GM19468 (cell line): ENCODE results near the gene NPPB.

Experiments
- ATAC-seq: cut with Tn5 transposase; IDR thresholded peaks from one replicate; pipeline ENCODE4 v1.9.1; 2021; ENCODE audit warnings: mild to moderate bottlenecking, moderate library complexity, moderate number of reproducible peaks; ENCODE audit not compliant: unreplicated experiment; ENCODE audit errors: extremely low read depth

Gene NPPB

DNA sequence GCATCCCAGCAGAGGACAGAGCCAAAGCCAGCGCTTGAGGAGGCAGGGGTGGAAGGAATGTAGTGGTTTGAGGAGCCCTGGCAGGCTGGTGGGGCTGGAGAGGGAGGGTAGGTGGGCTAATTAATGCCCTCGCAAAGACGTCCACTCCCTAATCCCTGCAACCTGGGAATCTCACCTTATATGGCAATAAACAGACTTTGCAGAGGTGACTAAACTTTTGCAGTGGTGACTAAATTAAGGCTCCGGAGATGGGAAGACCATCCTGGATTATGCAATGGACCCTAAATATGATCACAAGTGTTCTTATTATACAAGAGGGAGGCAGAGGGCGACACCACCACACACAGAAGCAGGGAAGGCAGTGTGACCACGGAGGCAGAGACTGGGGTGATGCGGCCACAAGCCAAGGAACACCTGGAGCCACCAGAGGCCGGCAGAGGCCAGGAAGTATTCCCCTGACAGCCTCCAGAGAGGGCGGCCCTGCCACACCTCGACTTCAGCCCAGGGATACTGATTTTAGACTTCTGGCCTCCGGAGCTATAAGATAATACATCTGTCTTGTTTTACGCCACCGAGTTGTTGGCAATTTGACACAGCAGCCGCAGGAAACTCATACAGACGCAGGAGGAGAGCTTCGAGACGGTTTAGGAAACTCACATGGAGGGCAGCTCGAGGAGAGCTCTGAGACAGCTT, 23.1 kb upstream of the NPPB start:
- no peak for ATAC-seq

DNA sequence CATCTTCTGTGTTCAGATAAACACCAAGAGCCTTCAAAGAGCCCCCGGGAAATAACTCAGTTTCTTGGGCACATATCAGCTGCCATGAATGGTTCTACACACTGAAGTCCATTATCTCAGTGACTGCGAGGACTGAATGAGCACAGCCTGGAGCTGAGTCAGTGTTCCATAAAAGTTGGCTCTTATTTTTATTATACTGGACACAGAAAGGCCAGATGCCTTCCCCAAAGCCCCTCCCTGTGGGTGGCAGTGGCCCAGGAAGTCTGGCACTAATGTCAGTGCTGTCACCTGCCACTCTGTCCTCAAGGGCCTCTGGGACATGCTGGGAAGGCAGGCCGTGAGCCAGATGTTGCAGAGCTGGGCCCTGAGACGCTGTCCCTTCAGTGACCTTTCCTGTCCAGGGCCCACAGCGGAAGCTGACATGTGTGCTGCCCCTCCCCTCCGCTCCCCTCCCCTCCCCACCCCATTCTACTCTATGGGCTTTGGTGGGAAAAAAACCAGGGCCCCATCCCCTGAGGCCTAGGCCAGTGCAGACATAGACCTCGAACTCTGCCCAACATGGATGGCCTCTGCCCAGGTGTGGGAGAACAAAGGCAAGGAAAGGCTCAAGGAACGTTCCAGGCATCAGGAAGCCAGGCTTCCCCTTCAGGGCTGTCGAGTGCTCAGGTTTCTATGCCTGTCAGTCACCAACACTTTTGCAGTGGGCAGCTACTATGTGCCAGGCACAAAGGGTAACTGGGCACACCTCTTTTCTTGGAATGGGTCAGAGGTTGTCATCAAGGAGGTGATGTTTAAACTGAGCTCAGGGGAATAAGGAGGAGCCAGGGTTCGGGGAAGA, 22.4 kb upstream of the NPPB start:
- no peak for ATAC-seq

DNA sequence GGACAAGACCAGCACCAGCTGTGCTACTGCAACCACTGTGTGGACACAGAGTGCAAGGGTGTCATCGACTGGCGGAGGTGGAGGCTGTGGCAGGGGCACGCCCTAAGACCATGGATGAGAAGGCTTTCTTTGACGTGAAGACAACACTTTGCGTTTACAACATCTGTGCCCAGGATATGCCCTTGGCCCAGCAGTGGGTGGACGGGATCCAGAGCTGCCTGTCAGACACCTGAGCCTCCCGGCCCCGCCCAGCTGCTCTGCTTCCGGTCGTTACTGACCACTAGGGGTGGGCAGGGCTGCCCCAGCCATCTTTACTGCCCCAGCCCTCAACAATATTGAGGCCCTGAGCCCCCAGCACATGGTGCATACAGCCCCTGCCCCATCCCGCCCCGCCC, 21.4 kb upstream of the NPPB start:
- no peak for ATAC-seq

DNA sequence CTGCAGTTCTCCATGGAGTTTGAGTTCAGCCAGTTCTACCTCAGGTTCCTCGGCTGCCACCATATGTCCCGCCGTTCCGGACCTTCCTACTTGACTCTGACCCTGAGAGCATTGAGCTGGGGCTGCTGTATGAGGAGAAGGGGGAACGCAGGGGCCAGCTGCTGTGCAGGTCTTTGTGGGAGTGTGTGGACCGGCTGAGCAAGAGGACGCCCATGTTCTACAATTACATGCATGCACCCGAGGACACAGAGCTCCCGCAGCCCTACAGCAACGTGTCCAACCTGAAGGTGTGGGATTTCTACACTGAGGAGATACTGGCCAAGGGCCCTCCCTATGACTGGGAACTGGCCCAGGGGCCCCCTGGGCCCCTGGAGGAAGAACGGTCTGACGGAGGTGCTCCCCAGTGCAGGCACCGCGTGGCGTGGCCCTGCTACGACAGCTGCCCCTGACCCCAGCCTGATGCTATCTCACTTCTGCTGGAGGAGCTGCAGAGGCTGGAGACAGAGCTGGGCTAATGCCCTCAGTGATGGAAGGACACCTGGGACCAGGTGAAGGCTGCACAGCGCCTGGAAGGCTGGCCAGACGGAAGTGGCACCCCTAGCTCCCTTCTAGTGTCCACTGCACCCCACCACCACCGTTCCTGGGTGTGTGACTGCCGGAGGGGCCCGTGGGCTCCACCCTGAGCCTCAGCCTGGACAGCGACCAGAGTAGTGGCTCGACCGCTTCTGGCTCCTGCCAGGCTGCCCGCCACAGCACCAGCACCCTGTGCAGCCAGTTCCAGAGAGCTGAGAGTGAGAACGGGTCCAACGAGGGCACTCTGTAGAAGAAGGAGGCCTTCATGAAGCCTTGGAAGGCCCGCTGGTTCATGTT, 20.8 kb upstream of the NPPB start:
- no peak for ATAC-seq

DNA sequence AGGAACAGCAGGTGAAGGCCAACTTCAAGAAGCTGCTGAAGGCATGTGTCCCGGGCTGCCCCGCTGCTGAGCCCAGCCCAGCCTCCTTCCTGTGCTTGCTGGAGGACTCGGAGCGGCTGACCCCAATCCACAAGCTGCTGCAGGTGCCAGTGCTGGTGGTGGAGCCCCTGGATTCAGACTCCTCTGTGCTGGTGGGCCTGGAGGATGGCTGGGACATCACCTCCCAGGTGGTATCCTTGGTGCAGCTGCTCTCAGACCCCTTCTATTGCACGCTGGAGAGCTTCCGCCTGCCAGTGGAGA, 20.1 kb upstream of the NPPB start:
- ATAC-seq = no peak

DNA sequence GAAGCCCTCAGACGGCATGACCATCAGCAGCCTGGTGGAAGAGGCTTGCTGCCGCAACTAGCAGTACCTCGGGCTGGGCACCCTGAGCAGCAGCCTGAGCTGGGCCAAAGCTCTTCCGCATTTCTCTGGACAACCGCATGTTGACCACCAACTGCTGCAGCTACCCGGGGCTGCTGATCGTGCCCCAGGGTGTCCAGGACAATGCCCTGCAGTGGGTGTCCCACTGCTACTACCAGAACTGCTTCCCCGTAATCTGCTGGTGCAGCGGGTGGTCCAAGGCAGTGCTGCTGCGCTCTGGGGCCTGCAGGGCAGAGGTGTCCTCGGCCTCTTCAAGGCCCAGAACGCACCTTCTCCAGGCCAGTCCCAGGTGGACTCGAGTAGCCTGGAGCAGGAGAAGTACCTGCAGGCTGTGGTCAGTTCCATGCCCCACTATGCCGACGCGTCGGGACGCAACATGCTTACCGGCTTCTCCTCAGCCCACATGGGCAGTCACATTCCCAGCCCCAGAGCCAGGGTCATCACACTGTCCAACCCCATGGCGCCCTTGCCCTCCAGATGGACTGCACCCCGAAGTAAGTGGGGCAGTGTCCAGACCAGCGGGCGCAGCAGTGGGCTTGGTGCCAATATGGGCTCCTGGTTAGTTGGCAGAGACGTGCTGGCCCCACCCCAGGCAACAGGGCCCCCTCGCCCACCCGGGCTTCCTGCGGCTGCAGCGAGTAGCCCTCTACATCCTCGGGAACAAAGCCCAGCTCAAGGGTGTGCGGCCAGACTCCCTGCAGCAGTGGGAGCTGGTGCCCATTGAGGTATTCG, 19.5 kb upstream of the NPPB start:
- no peak for ATAC-seq

DNA sequence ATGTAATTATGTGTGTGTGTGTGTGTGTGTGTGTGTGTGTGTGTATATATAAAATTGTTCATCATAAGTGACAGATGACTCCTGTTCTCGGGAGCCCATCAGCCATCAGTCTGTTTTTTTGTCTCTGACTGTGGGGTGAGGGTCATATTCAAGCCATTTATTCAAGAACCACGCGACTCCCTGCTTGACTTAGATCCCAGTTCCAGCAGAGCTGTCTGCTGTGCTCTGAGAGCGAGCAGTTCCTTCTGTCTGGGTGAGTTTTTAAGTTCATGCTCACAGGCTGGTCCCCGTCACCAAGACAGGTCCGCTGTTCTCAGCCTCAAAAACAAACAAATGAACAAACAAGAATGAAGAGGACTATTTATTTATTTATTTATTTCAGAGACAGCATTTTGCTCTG, 18.3 kb upstream of the NPPB start:
- ATAC-seq = no peak

DNA sequence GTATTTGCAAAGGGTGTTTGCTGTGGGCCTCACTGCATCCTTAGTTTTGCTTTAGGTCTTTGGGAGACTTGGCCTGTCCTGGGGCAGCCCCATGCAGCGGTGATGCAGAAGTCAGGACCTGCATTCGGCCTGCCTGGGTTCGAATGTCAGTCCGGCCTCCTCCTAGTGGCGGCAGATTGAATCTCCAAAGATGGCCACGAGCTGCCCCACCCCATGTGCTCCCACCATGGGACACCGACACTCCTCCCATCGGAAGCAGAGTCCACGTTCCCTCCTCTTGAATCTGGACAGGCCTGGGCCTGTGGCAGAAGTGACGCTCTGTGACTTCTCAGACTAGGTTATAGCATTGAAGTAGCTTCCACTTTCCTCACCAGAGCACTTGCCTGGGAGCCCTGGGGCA, 16.3 kb upstream of the NPPB start:
- no peak for ATAC-seq

DNA sequence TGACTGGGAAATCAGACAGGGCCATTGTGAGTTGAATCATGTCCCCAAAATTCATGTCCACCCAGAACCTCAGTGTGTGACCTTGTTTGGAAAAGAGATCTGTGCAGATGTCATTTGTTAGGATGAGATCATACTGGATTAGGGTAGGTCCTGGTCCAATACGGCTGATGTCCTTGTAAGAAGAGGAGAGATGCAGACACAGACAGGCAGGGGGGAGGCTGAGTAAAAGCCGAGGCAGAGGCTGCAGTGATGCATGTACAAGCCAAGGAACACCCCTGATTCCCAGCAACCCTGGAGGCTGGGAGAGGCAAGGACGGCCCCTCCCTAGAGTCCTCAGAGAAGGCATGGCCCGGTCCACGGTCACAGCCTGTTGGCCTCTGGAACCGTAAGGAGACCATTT, 15.9 kb upstream of the NPPB start:
- ATAC-seq = no peak

DNA sequence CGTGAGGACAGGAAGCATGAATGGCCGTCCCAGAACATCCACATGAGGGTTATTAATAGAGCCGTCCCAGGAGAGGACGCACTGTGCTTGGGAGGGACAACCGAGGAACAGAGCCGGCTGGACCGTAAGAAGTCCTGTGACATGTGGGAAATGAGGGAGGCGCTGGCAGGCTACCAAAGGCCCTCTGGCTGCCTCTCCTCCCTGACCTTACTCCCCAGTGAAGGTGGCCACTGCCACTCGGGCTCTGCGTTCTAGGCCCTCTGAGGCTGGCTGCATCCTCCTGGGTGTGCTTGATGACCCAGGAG, 15.5 kb upstream of the NPPB start:
- no peak for ATAC-seq

DNA sequence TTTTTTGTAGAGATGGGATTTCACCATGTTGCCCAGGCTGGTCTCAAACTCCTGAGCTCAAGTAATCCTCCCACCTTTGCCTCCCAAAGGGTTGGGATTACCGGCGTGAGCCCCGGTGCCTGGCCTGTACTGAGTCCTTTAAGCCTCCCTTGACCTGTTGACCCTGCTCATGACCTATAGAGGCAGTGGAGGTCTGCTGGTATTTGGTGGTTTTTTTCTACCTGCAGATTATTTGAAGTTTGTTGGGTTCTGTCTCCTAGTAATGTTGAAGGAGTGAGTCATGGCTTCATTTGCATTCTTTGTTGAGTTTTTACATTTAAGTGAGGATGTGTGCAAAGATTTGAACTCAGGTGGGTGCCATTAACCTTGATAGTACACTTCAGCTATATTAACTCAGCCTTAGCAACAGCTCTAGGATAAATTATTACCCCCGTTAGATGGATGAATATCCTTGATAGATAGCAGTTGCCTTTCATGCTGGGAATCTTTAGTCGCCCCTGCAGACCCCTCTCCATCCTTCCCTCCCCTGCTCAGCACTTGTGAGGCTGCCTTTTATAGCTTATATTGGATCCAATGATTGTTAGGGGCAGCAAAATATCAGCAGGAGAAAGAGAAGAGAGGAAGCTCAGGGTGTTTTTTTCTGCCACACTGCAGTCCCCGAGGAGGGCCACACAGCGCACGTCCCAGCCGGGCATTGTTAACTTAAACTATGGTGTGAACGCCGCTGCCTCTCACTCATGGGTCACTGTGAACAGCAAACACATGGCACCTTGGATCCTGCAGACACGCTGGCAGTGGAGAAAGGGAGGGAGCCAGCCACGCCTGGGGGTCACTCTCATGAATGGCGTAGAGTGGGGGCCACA, 14.9 kb upstream of the NPPB start:
- no peak for ATAC-seq

DNA sequence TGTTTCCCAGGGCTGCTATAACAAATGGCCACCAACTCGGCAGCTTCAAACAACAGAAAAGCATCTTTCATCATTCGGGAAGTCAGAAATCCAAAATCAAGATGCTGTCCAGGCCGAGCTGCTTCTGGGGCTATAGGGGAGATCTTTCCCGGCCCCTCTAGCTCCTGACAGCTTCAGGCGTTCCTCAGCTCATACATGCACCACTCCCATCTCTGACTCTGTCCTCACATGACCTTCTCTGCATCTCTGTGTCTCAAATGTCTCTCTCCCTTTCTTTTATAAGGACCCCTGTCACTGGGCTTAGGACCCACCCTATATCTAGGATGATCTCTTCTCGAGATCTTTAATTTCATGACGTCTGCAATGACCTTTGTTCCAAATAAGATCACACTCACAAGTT, 13.8 kb upstream of the NPPB start:
- ATAC-seq = no peak

DNA sequence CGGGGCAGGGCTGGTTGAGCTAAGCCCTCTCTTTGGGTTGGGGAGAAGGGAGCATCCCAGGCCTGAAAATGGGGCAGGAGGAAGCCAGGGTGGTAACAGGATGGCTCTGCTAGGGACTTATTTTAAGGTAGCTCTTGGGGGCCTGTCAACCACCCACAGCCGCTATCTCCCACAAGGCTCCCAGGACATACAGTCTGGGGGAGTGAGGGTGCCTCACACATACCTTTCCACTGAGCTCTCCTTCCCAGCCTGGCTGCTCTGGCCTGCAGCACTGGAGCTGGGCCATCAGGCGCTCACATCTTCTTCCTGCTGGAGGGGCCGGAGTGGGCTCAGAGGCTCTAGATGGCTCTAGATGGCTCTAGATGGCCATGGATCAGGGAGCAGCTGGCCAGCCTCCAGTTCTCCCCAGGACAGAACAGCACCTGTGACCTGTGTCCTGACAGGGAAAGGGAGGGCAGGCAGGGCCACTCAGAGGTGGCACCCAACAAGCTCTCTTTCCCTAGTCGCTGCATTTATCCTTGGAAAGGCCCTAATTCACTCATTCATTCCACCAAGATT, 11.0 kb upstream of the NPPB start:
- ATAC-seq = no peak

DNA sequence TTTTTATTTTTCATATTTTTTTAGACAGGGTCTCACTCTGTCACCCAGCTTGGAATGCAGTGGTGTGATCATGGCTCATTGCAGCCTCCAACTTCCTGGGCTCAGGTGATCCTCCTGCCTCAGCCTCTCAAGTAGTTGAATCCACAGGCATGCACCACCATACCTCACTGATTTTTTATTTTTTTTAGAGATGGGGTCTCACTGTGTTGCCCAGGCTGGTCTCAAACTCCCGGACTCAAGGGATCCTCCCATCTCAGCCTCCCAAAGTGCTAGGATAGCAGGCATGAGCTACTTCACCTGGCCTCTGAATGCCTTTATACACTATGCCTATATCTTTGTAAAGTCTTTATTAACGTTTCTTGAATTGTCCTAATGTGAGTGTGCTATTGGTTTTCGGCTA, 10.4 kb upstream of the NPPB start:
- ATAC-seq = no peak

DNA sequence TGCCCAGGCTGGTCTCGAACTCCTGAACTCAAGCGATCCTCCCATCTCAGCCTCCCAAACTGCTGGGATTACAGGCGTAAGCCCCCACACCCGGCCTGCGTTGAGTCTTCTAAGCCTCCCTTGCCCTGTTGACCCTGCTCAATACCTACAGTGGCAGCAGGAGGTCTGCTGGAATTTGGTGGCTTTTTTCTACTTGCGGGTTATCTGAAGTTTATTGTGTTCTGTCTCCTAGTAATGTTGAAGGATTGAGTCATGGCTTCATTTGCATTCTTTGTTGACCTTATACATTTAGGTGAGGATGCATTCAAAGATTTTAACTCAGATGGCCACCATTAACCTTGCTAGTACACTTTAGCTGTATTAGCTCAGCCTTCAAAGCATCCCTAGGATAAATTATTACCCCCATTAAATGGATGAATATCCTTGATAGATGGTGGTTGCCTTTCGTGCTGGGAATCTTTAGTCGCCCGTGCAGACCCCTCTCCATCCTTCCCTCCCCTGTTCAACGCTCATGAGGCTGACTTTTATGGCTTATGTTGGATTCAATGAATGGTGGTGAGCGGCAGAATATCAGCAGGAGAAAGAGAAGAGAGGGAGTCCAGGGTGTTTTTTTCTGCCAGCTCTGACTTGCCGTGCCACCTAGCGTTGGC, 9.7 kb upstream of the NPPB start:
- ATAC-seq = no peak

DNA sequence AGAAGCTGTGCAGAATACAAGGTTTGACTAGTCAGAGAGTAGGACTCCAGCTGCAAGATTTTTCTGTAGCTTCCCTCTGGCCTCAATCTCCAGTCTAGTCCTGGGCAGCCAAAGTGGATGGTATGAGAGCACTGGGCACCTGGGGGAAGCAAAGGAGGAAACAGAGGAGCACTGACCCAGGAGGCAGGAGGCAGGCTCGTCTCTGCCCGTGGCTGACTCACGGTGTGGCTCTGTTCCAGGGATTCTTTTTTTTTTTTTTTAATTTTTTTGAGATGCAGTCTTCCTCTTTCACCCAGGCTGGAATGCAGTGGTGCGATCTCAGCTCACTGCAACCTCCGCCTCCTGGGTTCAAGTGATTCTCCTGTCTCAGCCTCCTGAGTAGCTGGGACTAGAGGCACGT, 4.1 kb upstream of the NPPB start:
- ATAC-seq = no peak

DNA sequence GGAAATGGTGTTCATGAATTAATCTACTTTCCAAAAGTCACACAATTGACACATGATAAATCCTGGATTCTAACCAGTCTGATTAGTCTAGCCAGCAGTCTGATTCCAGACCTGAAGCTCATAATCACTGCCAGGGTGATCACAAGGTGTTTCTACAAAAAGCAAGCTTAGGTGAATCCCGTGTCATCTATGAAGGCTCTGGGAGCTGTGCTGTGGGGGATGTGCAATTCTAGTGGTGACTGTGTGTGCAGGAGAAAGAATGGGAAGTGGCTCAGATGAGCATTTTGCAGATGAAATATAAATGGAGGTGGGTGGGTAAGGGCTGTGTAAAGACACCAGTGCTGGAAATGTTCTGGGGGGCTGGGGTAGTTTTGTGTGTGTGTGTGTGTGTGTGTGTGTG, 1.8 kb upstream of the NPPB start:
- ATAC-seq = no peak

DNA sequence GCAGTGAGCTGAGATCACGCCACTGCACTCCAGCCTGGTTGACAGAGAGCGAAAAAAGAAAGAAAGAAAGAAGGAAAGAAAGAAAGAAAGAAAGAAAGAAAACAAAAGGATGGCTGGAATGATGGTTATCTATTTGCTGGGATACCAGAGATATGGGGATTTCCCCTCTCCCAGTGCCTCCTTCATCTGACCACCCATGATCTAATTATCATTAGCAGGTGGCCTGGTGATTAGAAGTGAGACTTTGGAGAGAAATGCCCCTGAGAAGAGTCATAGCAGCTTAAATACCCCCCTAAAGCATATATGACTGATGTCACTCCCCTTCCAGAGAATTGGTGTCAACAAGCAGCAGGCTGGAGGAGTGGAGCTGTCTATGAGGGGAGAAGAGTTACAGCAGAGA, 1.3 kb upstream of the NPPB start:
- ATAC-seq = no peak
